Muscle layer of colon (tissue), 2 donors: Measurements from ENCODE around the gene KCNK6.
A peak's percentile ranks its signal among the peaks of the same experiment; 100 is the strongest.

Source experiments
- H3K27ac ChIP-seq: one replicate; pipeline ENCODE4 v1.7.0; 2013; ENCODE audit warnings: low read depth, mild to moderate bottlenecking, low read length, moderate library complexity
- H3K27me3 ChIP-seq, 2 donors: one replicate each; pipeline ENCODE4 v1.7.0; 2013; ENCODE audit warnings: low read length in 2 of 2, mild to moderate bottlenecking in 2 of 2; ENCODE audit not compliant: insufficient read depth in 2 of 2, control insufficient read depth in 1 of 2
- H3K36me3 ChIP-seq: one replicate; pipeline ENCODE4 v1.7.0; 2013; ENCODE audit warnings: mild to moderate bottlenecking, low read length; ENCODE audit not compliant: insufficient read depth
- H3K4me1 ChIP-seq: one replicate; pipeline ENCODE4 v1.7.0; 2013; ENCODE audit warnings: mild to moderate bottlenecking, low read length; ENCODE audit not compliant: insufficient read depth
- H3K4me3 ChIP-seq, 2 donors: one replicate each; pipeline ENCODE4 v1.7.0; 2013; ENCODE audit warnings: low read length in 2 of 2, low read depth in 1 of 2, mild to moderate bottlenecking in 1 of 2, moderate library complexity in 1 of 2
- H3K9ac ChIP-seq: one replicate; pipeline ENCODE4 v1.7.0; 2013; ENCODE audit warnings: low read length
- H3K9me3 ChIP-seq: one replicate; pipeline ENCODE4 v1.7.0; 2013; ENCODE audit warnings: mild to moderate bottlenecking, low read length
- donor health status: abdominal sarcoma.
- donor health status: Adenocarcinoma of cecum.

Gene KCNK6

DNA sequence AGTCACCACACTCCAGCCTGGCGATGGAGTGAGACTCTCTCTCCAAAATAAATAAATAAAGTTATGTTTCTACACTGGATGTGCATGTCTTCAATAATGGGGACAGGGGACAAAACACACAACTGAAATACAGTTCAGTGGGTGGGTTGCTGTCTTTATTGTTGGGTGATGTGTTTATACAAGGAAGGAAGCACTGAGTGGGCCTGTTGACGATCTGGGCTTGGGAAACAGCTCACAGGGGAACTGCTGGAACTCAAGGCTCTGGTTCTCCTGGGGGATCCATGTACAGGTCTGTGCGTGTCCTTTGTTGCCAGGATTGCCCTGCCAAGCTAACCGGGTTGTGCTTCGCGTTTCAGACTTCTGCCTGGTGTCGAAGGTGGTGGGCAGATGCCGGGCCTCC lies 36.4 kb upstream of the KCNK6 start:
- H3K9ac ChIP-seq: no peak overlapping the region
- H3K4me1 ChIP-seq: peaks cover 7% of the 10 kb centered on the region
- no peak overlapping the region for H3K4me3 ChIP-seq
- H3K36me3 ChIP-seq: no peaks in the 10 kb centered on the region
- H3K27me3 ChIP-seq: no peaks in the 10 kb centered on the region
- H3K27ac ChIP-seq: peak overlapping the region; percentile 6
- H3K9me3 ChIP-seq: no peaks in the 10 kb centered on the region

DNA sequence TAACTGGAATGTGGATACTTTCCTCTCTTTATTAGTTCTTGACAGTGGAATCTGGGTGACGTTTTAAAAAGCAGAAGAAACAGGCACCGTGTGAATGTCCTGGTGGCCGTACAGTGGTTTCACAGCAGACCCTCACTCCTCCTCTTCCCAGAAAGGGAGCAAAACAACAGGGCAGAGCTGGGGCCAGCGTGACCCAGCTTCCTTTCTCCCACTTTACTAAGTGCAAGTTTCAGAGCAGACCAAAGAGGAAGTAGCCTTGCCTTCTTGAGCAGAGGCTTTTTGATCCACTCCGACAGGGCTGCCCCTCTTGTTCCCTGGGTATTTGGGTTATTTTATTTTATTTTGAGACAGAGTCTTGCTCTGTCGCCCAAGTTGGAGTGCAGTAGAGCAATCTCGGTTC lies 35.2 kb upstream of the KCNK6 start:
- Histone ChIP-seq H3K9ac (no peak overlapping the region), H3K27ac (no peak overlapping the region), H3K27me3 (no peaks in the 10 kb centered on the region), H3K4me1 (no peaks in the 10 kb centered on the region), H3K36me3 (no peaks in the 10 kb centered on the region), H3K4me3 (no peak overlapping the region), H3K9me3 (no peaks in the 10 kb centered on the region)

DNA sequence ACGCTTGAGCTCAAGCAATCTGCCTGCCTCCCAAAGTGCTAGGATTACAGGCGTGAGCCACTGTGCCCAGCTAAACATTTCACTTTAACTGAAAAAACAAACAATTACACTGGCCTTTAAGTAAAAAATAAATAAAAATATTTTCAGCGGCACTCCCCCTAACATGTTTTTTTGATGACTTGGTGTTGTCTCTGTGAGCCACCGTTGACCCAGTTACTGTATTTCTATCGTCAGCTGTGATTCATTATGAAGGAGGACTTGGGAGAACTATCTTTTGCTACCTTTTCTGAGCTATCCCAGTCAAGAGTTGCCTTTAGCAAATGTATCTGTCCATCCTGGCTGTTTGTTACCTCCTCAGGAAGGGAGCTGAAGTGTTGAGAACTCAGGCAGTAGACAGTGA lies 34.1 kb upstream of the KCNK6 start:
- no peaks in the 10 kb centered on the region for H3K9me3 ChIP-seq
- no peak overlapping the region for H3K27ac ChIP-seq
- no peak overlapping the region for H3K4me3 ChIP-seq
- H3K27me3 ChIP-seq: no peaks in the 10 kb centered on the region
- H3K9ac ChIP-seq: no peak overlapping the region
- H3K4me1 ChIP-seq: peaks cover 7% of the 10 kb centered on the region
- H3K36me3 ChIP-seq: no peaks in the 10 kb centered on the region

DNA sequence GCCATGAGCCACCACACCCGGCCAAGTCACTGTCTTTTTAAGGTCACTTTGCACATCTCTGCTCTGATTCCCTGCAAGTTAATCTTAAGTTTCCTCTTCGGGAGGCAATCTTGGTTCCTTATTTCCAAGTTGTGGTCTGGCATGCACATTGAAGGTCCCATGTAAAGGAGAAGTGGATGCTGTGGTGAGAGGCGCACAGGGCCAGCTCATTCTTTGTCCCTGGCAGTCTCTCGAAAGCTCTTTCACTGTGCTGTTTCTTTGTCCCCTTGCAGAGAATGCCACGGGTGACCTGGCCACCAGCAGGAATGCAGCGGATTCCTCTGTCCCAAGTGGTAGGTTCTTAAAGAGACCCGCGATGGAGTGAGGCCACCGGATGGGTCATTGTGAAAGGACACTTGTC lies 32.0 kb upstream of the KCNK6 start:
- Histone ChIP-seq H3K36me3 (no peaks in the 10 kb centered on the region), H3K4me1 (peaks cover 7% of the 10 kb centered on the region), H3K27ac (no peak overlapping the region), H3K4me3 (no peak overlapping the region), H3K27me3 (no peaks in the 10 kb centered on the region), H3K9ac (no peak overlapping the region), H3K9me3 (no peaks in the 10 kb centered on the region)

DNA sequence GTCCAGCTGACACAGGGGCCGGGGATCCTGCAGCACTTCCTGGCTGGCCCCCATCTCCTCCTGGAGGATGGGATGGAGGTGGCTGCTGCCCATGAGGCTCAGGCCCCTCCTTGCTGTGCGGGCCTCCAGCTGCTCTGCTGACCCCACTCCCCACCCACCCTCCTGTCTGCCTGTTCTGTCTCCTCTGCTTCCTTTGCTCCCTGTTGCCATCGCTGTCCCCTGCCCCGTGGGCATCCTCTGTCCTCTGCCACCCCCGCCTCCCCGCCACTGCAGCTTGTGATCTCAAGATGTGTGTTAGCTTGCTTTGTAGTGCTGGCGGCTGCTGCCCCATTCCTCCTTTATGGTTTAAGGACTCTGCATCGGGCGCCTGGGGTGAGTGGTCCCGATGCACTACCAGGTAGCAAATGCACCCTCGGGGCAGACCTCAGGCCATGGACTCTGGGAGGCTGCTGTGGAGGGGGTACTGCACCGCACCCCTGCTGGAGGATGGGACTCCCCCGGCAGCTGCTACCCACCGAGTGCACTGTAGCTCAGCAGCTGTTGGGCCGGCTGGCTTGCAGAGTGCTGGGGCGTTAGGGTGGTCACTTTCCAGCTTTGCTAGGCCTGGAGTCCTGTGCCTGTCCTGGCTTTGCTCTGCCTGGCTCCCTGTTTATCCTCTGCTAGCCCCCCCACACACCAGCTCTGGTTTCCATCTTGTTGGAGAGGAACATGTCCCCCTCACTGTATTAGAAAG lies 31.4 kb upstream of the KCNK6 start:
- H3K27ac ChIP-seq: no peak overlapping the region
- no peaks in the 10 kb centered on the region for H3K9me3 ChIP-seq
- no peak overlapping the region for H3K4me3 ChIP-seq
- H3K36me3 ChIP-seq: no peaks in the 10 kb centered on the region
- peaks cover 7% of the 10 kb centered on the region for H3K4me1 ChIP-seq
- no peaks in the 10 kb centered on the region for H3K27me3 ChIP-seq
- H3K9ac ChIP-seq: no peak overlapping the region

DNA sequence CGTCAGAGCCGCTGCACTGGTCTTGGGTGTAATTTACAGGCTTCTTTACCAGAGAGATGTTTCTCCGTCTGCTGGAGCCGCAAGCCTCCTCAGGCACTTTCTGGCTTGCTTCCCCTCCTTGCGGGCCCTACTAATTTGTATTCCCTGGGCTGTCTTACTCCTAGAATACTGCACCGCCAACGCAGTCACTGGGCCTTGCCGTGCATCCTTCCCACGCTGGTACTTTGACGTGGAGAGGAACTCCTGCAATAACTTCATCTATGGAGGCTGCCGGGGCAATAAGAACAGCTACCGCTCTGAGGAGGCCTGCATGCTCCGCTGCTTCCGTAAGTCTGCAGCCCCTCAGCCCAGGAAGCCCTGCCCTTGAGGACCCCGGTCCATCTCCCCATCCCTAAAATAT lies 29.7 kb upstream of the KCNK6 start:
- no peaks in the 10 kb centered on the region for H3K36me3 ChIP-seq
- no peak overlapping the region for H3K9ac ChIP-seq
- H3K9me3 ChIP-seq: no peaks in the 10 kb centered on the region

DNA sequence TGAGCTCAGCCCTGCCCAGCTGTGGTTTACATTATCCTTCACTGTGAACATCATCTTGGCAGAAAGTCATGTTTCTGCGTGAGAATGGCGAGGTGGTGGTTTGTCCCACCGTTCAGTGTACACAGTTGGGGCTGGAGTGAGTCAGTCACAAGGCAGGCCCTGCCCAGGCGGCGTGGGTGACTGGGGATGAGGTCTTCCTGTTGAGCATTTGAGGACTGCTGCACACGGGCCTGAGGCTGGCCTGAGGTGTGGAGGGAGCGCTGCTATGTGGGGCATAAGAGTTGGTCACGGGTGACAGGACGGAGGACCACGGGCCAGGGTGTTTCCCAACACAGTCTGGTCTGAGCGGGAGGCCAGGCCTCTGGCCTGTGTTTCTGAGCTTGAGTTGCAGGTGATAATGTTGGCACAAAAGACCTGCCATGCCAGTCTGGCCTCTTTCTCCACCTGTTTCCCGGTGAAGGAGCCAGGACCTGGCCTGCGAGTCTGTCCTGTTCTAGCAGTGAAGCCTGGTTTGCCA lies 29.0 kb upstream of the KCNK6 start:
- Histone ChIP-seq H3K9ac (no peak overlapping the region), H3K27ac (peak overlapping the region; percentile 32), H3K4me3 (no peak overlapping the region), H3K4me1 (peaks cover 7% of the 10 kb centered on the region), H3K36me3 (no peaks in the 10 kb centered on the region), H3K9me3 (no peaks in the 10 kb centered on the region), H3K27me3 (no peaks in the 10 kb centered on the region)

More for the DNA sequence above, 29.7 kb upstream of the KCNK6 start:
- H3K27ac ChIP-seq: no peak overlapping the region
- H3K4me1 ChIP-seq: peaks cover 7% of the 10 kb centered on the region
- H3K4me3 ChIP-seq: no peak overlapping the region
- H3K27me3 ChIP-seq: no peaks in the 10 kb centered on the region

DNA sequence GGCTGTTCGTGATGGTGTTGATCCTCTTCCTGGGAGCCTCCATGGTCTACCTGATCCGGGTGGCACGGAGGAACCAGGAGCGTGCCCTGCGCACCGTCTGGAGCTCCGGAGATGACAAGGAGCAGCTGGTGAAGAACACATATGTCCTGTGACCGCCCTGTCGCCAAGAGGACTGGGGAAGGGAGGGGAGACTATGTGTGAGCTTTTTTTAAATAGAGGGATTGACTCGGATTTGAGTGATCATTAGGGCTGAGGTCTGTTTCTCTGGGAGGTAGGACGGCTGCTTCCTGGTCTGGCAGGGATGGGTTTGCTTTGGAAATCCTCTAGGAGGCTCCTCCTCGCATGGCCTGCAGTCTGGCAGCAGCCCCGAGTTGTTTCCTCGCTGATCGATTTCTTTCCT lies 27.8 kb upstream of the KCNK6 start:
- Histone ChIP-seq H3K36me3 (no peaks in the 10 kb centered on the region), H3K9ac (no peak overlapping the region), H3K4me3 (no peak overlapping the region), H3K9me3 (no peaks in the 10 kb centered on the region), H3K4me1 (peaks cover 7% of the 10 kb centered on the region), H3K27ac (no peak overlapping the region), H3K27me3 (no peaks in the 10 kb centered on the region)

DNA sequence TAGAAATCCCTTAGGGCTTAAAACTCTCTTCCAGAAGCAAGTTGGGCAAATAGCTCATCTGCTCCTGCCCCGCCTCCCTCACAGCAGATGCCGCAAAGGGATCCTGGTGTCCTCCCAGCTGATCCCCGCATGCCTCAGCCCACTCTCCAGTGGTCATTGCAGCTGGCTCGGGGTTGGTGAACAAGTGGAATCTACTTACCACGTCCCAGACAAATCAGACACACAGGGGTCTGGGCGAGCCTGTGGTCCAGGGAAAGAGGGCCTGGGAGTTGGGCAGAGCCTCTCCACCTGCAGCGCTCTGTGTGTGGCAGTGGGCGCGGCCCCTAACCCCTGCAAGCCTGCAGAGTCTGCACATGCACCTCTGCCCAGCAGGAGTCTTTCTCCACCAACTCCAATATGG lies 26.4 kb upstream of the KCNK6 start:
- H3K4me1 ChIP-seq: peaks cover 7% of the 10 kb centered on the region
- no peaks in the 10 kb centered on the region for H3K9me3 ChIP-seq
- no peak overlapping the region for H3K9ac ChIP-seq
- H3K27ac ChIP-seq: no peak overlapping the region
- H3K36me3 ChIP-seq: no peaks in the 10 kb centered on the region
- no peaks in the 10 kb centered on the region for H3K27me3 ChIP-seq
- H3K4me3 ChIP-seq: no peak overlapping the region

DNA sequence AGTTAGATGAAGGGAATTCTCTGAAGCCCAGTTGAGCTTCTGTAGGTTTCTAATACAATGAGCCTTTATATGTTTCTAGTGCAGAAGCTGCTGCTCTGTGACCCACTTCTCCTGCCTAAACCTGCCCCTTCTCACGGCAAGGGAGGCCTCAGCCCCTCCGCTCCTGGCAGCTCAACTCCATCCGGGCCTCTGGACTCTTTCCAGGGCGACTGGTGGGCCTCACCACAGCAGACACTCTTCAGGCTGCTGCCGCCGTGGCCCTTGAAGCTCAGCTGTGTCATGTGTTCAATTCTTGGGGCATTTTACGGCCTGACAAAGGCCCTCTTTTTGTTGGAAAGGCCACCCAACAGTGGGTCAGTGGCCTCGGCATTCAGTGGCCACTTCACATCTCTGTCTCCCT lies 25.6 kb upstream of the KCNK6 start:
- Histone ChIP-seq H3K9me3 (no peaks in the 10 kb centered on the region), H3K36me3 (no peaks in the 10 kb centered on the region), H3K27ac (no peak overlapping the region), H3K4me3 (no peak overlapping the region), H3K9ac (no peak overlapping the region), H3K27me3 (no peaks in the 10 kb centered on the region), H3K4me1 (peaks cover 7% of the 10 kb centered on the region)

DNA sequence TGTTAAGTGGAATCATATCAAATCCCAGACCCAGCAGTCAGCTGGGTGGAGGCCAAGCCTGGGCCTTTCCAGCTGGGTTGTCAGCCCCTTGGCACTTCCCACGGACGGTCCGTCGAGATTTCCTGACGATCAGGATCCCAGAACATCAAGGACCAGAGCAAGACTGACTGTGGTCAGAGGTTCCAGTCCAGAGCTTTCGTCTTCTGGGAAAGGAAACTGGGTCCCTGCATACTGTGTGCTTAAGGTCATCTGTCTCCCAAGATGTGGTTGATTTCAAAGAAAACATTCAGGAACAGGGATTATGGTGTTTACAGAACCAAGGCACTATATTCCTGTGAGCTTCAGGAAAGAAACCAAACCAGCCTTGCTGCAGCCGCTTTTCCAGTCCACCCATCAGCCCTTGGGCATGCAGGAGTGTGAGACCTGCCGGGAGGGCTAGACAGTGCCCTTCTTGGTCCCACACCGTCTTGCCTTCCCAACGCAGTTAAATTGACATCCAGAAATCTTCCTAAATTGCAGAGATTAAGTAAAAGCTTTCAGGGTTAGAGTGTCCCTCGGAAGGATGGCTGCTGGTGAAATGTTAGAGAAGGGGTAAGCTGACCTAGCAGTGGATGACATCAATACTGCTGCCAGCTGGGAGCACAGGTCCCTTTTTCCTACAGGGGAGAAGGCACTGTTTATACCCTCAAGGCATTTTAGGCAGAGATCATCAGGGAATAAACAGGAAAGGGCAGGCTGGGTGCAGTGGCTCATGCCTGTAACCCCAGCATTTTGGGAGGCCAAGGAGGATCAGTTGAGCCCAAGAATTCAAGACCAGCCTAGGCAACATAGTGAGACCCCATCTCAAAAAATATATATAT lies 20.6 kb upstream of the KCNK6 start:
- Histone ChIP-seq H3K4me3 (no peak overlapping the region), H3K9me3 (no peaks in the 10 kb centered on the region), H3K27ac (no peak overlapping the region), H3K36me3 (no peaks in the 10 kb centered on the region), H3K4me1 (no peaks in the 10 kb centered on the region), H3K27me3 (no peaks in the 10 kb centered on the region), H3K9ac (no peak overlapping the region)
